HL-60/S4 (cell line): ENCODE measurements around the gene MLKL.

Experiments used
- in situ Hi-C: fragments of 300-500 bp; cut with MboI; formaldehyde crosslinking; loops from 2 replicates; pipeline ENCODE4 v1.14.3; 2022; ENCODE audit warnings: low sequenced_read_pairs

Gene MLKL

GRCh38 chr16:74654536-74655050 lies 46.1 kb downstream of the MLKL start:
- in situ Hi-C loops = loop anchor here (25.0 kb wide), 1 partner anchor 983 kb away; the partner anchor contains the start of genes KARS1 and TERF2IP

GRCh38 chr16:74652883-74653282 lies 47.8 kb downstream of the MLKL start:
- in situ Hi-C loops = loop anchor here (25.0 kb wide), 1 partner anchor 984 kb away; the partner anchor contains the start of genes KARS1 and TERF2IP

- in situ Hi-C loops = loop anchor here (25.0 kb wide), 1 partner anchor 985 kb away; the partner anchor contains the start of genes KARS1 and TERF2IP
These were observed 48.4 kb downstream of the MLKL start for GRCh38 chr16:74652249-74652648.

GRCh38 chr16:74651841-74652240 lies 48.8 kb downstream of the MLKL start:
- in situ Hi-C loops = loop anchor here (25.0 kb wide), 1 partner anchor 985 kb away; the partner anchor contains the start of genes KARS1 and TERF2IP

GRCh38 chr16:74650966-74651567 lies 49.6 kb downstream of the MLKL start:
- in situ Hi-C loops = loop anchor here (25.0 kb wide), 1 partner anchor 986 kb away; the partner anchor contains the start of genes KARS1 and TERF2IP

- in situ Hi-C loops = loop anchor here (25.0 kb wide), 1 partner anchor 987 kb away; the partner anchor contains the start of genes KARS1 and TERF2IP
These were observed 50.7 kb downstream of the MLKL start for GRCh38 chr16:74649839-74650504.

GRCh38 chr16:74641969-74642368 lies 58.7 kb downstream of the MLKL start:
- in situ Hi-C loops = no loop called here

GRCh38 chr16:74637742-74638453 lies 62.8 kb downstream of the MLKL start:
- in situ Hi-C loops = no loop called here

GRCh38 chr16:74635303-74635702 lies 65.4 kb downstream of the MLKL start:
- in situ Hi-C loops = no loop called here

- in situ Hi-C loops = no loop called here
These were observed 67.0 kb downstream of the MLKL start for GRCh38 chr16:74633686-74634085.

- in situ Hi-C loops = no loop called here
These were observed 73.0 kb downstream of the MLKL start for GRCh38 chr16:74627506-74628220.

- in situ Hi-C loops = no loop called here
These were observed 73.8 kb downstream of the MLKL start for GRCh38 chr16:74626741-74627416.

- in situ Hi-C loops = no loop called here
These were observed 74.9 kb downstream of the MLKL start for GRCh38 chr16:74625500-74626350.

GRCh38 chr16:74623839-74624235 lies 76.8 kb downstream of the MLKL start:
- in situ Hi-C loops = no loop called here

GRCh38 chr16:74623214-74623838 lies 77.3 kb downstream of the MLKL start:
- in situ Hi-C loops = no loop called here

- in situ Hi-C loops = no loop called here
These were observed 78.7 kb downstream of the MLKL start for GRCh38 chr16:74622005-74622404.
